Progenitor cell of endocrine pancreas (in vitro differentiated cells): Measurements from ENCODE around the gene CDKL2. TPM values are rescaled to one million over a fixed set of nuclear protein-coding genes. Genes with fewer than 3 reads are reported as not detected.
"Not testable (repeated sequence)": the region's sequence is repeated elsewhere in the genome, so short reads cannot be mapped to it uniquely, and the experiment has no call there.

ENCODE experiments used
- DNase-seq: peaks from one replicate; pipeline ENCODE4 v3.0.0; 2021; ENCODE audit warnings: low spot score; ENCODE audit not compliant: unreplicated experiment
- H3K27ac Mint-ChIP-seq: 2 replicates; pipeline ENCODE4 v1.8.0; 2021; ENCODE audit warnings: mild to moderate bottlenecking, moderate library complexity, mixed read lengths
- H3K27me3 Mint-ChIP-seq: 2 replicates; pipeline ENCODE4 v1.8.0; 2021; ENCODE audit warnings: mixed read lengths
- H3K36me3 Mint-ChIP-seq: 2 replicates; pipeline ENCODE4 v1.8.0; 2022; ENCODE audit warnings: mixed read lengths; ENCODE audit not compliant: insufficient read depth
- H3K4me1 Mint-ChIP-seq: 2 replicates; pipeline ENCODE4 v1.8.0; 2021; ENCODE audit warnings: low read depth, mixed read lengths
- H3K4me3 Mint-ChIP-seq: 2 replicates; pipeline ENCODE4 v1.8.0; 2021; ENCODE audit warnings: low read depth, mild to moderate bottlenecking, moderate library complexity, mixed read lengths
- H3K9me3 Mint-ChIP-seq: 2 replicates; pipeline ENCODE4 v1.8.0; 2021; ENCODE audit warnings: low read depth, mixed read lengths
- CTCF ChIP-seq: fragments of 200-600 bp; sonication (generic); IDR thresholded peaks from one replicate; pipeline ENCODE4 v1.5.0; 2021; ENCODE audit warnings: antibody characterized with exemption, mild to moderate bottlenecking; ENCODE audit not compliant: unreplicated experiment
- total RNA-seq: library from RNA; stranded (reverse); gene quantifications from 2 replicates; pipeline ENCODE4 v1.2.1, GENCODE V29; 2021

Gene CDKL2
- total RNA-seq, 1 donor from 2014 or later = 3.0 TPM

DNA sequence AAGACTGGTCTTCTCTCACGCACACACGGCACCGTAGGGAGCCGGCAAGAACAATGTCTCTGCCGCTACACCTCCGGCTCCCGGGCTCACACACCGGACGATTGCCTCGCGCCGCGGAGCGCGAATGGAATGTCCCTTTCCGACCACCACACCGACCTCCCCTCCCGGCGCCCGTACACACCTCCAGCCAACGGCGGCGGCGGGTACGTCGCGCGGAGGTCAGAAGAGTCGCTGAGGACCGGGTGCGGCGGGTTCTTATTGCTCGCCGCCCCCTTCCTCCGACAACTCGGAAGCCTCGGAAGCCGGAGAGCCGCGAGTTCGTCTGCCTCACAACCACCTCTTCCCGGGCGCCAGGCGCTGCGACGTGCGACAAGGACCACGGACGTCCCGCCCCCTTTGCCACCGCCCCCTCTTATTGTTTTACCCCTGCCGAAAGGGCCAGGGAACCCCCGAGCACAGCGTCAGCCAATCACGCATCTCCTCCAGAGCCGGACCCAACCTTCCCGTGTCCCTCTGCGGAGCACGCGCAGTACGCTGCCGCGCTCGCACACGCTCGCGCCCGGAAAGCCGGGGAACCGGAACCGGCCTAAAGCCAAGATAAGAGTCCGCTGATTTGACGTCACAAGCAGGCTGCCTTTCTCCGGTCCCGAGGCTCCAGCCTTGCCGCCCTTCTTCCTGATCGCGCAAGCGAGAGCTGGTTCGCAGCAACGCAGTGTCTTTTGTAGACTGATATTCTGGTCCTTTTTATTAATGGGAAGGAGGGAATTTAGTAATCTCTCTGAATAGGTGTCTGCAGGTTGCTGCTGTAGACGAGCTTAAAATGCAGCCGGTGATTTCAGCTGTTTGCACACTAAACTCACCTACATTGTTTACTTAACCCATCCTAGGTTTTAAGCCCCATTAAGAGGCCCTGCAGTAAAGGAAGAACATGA lies 43.0 kb upstream of the CDKL2 start, which contains the start of gene G3BP2:
Gene G3BP2 (minus strand): TSS at position 385 of the 932 bp plus-strand sequence. CDS start 11,386 bp downstream, outside the sequence.
- Mint-ChIP-seq H3K27me3 (no peaks in the 10 kb centered on the region), H3K9me3 (no peaks in the 10 kb centered on the region), H3K4me1 (peaks cover 30% of the 10 kb centered on the region), H3K4me3 (peak within 1 kb of the TSS; percentile 99), H3K36me3 (no peaks in the 10 kb centered on the region), H3K27ac (peak within 1 kb of the TSS; percentile 100)
- DNase-seq = peak; percentile 92
- no peak for TF ChIP-seq CTCF

GRCh38 chr4:75672461-75673026 lies 42.2 kb upstream of the CDKL2 start:
- Mint-ChIP-seq H3K4me3 (peak overlapping the region; percentile 99), H3K27me3 (no peaks in the 10 kb centered on the region), H3K36me3 (no peaks in the 10 kb centered on the region), H3K9me3 (no peaks in the 10 kb centered on the region), H3K27ac (peak overlapping the region; percentile 100), H3K4me1 (peaks cover 38% of the 10 kb centered on the region)
- no peak for TF ChIP-seq CTCF
- peak; percentile 42 for DNase-seq

- Mint-ChIP-seq H3K36me3 (no peaks in the 10 kb centered on the region), H3K4me3 (peak overlapping the region; percentile 99), H3K4me1 (peaks cover 43% of the 10 kb centered on the region), H3K27me3 (no peaks in the 10 kb centered on the region), H3K27ac (peak overlapping the region; percentile 100), H3K9me3 (no peaks in the 10 kb centered on the region)
- TF ChIP-seq CTCF = no peak
- DNase-seq = no peak
Observed at GRCh38 chr4:75671802-75672421, 41.6 kb upstream of the CDKL2 start.

DNA sequence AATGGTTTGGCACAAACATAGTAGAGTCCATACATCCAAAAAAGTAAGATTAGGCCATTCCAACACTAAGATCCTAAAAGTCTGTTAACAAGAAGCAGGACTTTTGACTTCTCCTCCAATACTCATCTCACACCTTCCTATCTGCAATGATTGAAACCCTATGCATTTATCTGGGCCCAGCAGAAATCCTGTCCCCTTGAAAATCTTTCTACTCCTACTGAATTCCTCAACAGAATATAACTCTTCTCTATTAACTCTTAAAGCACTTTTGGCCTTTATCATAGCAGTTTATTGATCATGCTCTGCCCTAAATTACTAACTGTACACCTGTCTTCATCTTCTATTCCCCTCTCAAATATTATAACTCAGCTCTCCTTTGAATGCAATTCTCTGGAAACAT lies 38.3 kb upstream of the CDKL2 start:
- peaks cover 2% of the 10 kb centered on the region for H3K36me3 Mint-ChIP-seq
- H3K27ac Mint-ChIP-seq = peak overlapping the region; percentile 2
- H3K4me1 Mint-ChIP-seq = peaks cover 44% of the 10 kb centered on the region
- H3K4me3 Mint-ChIP-seq = no peak overlapping the region
- H3K9me3 Mint-ChIP-seq = no peaks in the 10 kb centered on the region
- DNase-seq = no peak
- TF ChIP-seq CTCF = no peak
- no peaks in the 10 kb centered on the region for H3K27me3 Mint-ChIP-seq

DNA sequence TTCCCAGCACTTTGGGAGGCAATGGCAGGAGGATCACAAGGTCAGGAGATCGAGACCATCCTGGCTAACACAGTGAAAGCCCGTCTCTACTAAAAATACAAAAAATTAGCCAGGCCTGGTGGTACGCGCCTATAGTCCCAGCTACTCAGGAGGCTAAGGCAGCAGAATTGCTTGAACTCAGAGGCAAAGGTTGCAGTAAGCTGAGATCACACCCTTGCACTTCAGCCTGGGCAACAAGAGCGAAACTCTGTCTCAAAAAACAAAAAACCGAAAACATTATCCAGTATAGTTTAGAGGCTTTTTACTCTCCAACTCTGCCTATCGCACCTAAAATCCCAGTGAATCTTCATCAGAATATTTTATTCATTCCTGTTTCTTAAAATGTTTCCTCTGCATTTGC lies 37.3 kb upstream of the CDKL2 start:
- H3K27ac Mint-ChIP-seq = peak overlapping the region; percentile 71
- H3K4me1 Mint-ChIP-seq = peaks cover 44% of the 10 kb centered on the region
- not testable (repeated sequence) for H3K36me3 Mint-ChIP-seq, H3K27me3 Mint-ChIP-seq, H3K4me3 Mint-ChIP-seq, H3K9me3 Mint-ChIP-seq, DNase-seq
